Body of pancreas (tissue), 4 donors: ENCODE measurements around the gene KIF16B. TPM values are rescaled to one million over a fixed set of nuclear protein-coding genes. Genes with fewer than 3 reads are reported as not detected.

Experiments
- ATAC-seq: fragments of 150-250 bp; one replicate; pipeline ENCODE4 v1.9.1; 2016
- DNase-seq, 4 donors: peaks; one replicate each; pipeline ENCODE4 v3.0.0-alpha.2; 2019
- H3K27ac ChIP-seq, 4 donors: fragments of 200-600 bp; sonication (generic); 1 replicate in 3 of 4; 2 replicates in 1 of 4; pipeline versions ENCODE4 v1.5.1 to v1.6.1; 2016 to 2019; ENCODE audit warnings: mild to moderate bottlenecking in 1 of 4, mixed read lengths in 1 of 4, moderate library complexity in 1 of 4
- H3K27me3 ChIP-seq, 2 donors: fragments of 200-600 bp; sonication (generic); one replicate each; pipeline ENCODE4 v1.6.0; 2016; ENCODE audit warnings: mild to moderate bottlenecking in 1 of 2
- H3K36me3 ChIP-seq, 2 donors: fragments of 200-600 bp; sonication (generic); replicated peaks in 1 of 2; 2 replicates each; pipeline ENCODE4 v1.5.1; 2016; ENCODE audit warnings: low read depth in 2 of 2; ENCODE audit not compliant: insufficient read depth in 1 of 2
- H3K4me1 ChIP-seq: fragments of 200-600 bp; sonication (generic); one replicate; pipeline ENCODE4 v1.6.0; 2016
- H3K4me3 ChIP-seq, 2 donors: fragments of 200-600 bp; sonication (generic); 1 replicate in 1 of 2; 2 replicates in 1 of 2; pipeline ENCODE4 v1.5.1; 2016 to 2019
- H3K9me3 ChIP-seq, 3 donors: fragments of 200-600 bp; sonication (generic); 1 replicate in 2 of 3; 2 replicates in 1 of 3; pipeline ENCODE4 v1.5.1; 2016
- CTCF ChIP-seq, 7 experiments: fragments of 450-650 bp in 4 of 7; fragments of 200-600 bp in 3 of 7; sonication (generic) in 3 of 7; IDR thresholded peaks; one replicate each; pipeline ENCODE4 v1.5.1; 2016 to 2019; ENCODE audit warnings: antibody characterized with exemption in 7 of 7
- POLR2A ChIP-seq, 3 donors: fragments of 450-650 bp; IDR thresholded peaks; one replicate each; pipeline ENCODE4 v1.6.1; 2016; ENCODE audit warnings: antibody characterized with exemption in 3 of 3, mild to moderate bottlenecking in 2 of 3
- WGBS, 2 donors: methylation state at CpG; one replicate each; pipeline ENCODE4 v1.1.5; 2017; 5-methylcytosine and 5-hydroxymethylcytosine counted together
- intact Hi-C: fragments of 100-400 bp; cut with DNase I; formaldehyde crosslinking; loops from one replicate; pipeline ENCODE4 v1.15.1; 2023
- total RNA-seq, 2 donors: library from RNA; depleted of rRNA; stranded (reverse); fragments of >200 nt; gene quantifications; one replicate each; pipeline ENCODE4 v1.1.0, GENCODE V29; 2016

Gene KIF16B
- total RNA-seq, 2 donors from 2014 or later: 13.7 to 55.0 TPM

GRCh38 chr20:16257813-16258430, 315.3 kb downstream of the KIF16B start:
- no peak for ATAC-seq
- no peaks in the 10 kb centered on the region for H3K27me3 ChIP-seq
- intact Hi-C loops: no loop called here
- 77 to 86% methylated on average over 2 of the region's 2 CpGs for WGBS, 2 donors
- TF ChIP-seq CTCF (IDR thresholded peaks at IDR 0.05) (no peak), POLR2A (IDR thresholded peaks at IDR 0.05) (no peak)
- no peak overlapping the region for H3K27ac ChIP-seq
- no peak for DNase-seq
- H3K4me1 ChIP-seq: peaks cover 10% of the 10 kb centered on the region
- H3K36me3 ChIP-seq: no peaks in the 10 kb centered on the region
- H3K4me3 ChIP-seq: no peak overlapping the region
- H3K9me3 ChIP-seq: no peaks in the 10 kb centered on the region

- no peak for ATAC-seq
- Histone ChIP-seq H3K4me3 (no peak overlapping the region), H3K27ac (no peak overlapping the region), H3K9me3 (no peaks in the 10 kb centered on the region), H3K4me1 (peaks cover 1% of the 10 kb centered on the region), H3K27me3 (no peaks in the 10 kb centered on the region), H3K36me3 (no peaks in the 10 kb centered on the region)
- intact Hi-C loops: no loop called here
- no peak for TF ChIP-seq CTCF (IDR thresholded peaks at IDR 0.05)
- no peak for TF ChIP-seq POLR2A (IDR thresholded peaks at IDR 0.05)
- 88 to 91% methylated on average over 7 of the region's 7 CpGs for WGBS, 2 donors
- DNase-seq: no peak
Observed at GRCh38 chr20:16257021-16257420, 316.2 kb downstream of the KIF16B start.

- TF ChIP-seq CTCF (IDR thresholded peaks at IDR 0.05) (no peak), POLR2A (IDR thresholded peaks at IDR 0.05) (no peak)
- no peak overlapping the region for H3K4me3 ChIP-seq
- no peaks in the 10 kb centered on the region for H3K9me3 ChIP-seq
- intact Hi-C loops: no loop called here
- ATAC-seq (no peak), DNase-seq (no peak)
- no peaks in the 10 kb centered on the region for H3K27me3 ChIP-seq
- H3K4me1 ChIP-seq: no peaks in the 10 kb centered on the region
- no peak overlapping the region for H3K27ac ChIP-seq
- H3K36me3 ChIP-seq: no peaks in the 10 kb centered on the region
- WGBS, 2 donors: 79 to 90% methylated on average over 6 of the region's 6 CpGs
Observed at GRCh38 chr20:16246870-16247269, 326.4 kb downstream of the KIF16B start.

- TF ChIP-seq POLR2A (IDR thresholded peaks at IDR 0.05): no peak
- TF ChIP-seq CTCF (IDR thresholded peaks at IDR 0.05): no peak
- ATAC-seq: no peak
- Histone ChIP-seq H3K4me1 (no peaks in the 10 kb centered on the region), H3K27ac (no peak overlapping the region), H3K9me3 (no peaks in the 10 kb centered on the region), H3K4me3 (no peak overlapping the region), H3K36me3 (no peaks in the 10 kb centered on the region), H3K27me3 (no peaks in the 10 kb centered on the region)
- WGBS, 2 donors: 76 to 78% methylated on average over 7 of the region's 7 CpGs
- intact Hi-C loops: no loop called here
- DNase-seq: no peak
Observed at GRCh38 chr20:16246291-16246690, 327.0 kb downstream of the KIF16B start.

GRCh38 chr20:16245879-16246278, 327.4 kb downstream of the KIF16B start:
- Histone ChIP-seq H3K4me3 (no peak overlapping the region), H3K36me3 (no peaks in the 10 kb centered on the region), H3K27me3 (no peaks in the 10 kb centered on the region), H3K4me1 (no peaks in the 10 kb centered on the region), H3K27ac (no peak overlapping the region), H3K9me3 (no peaks in the 10 kb centered on the region)
- ATAC-seq (no peak), DNase-seq (no peak)
- 51 to 65% methylated on average over 9 of the region's 9 CpGs for WGBS, 2 donors
- intact Hi-C loops: no loop called here
- TF ChIP-seq CTCF (IDR thresholded peaks at IDR 0.05): no peak
- TF ChIP-seq POLR2A (IDR thresholded peaks at IDR 0.05): no peak
